ENCODE data around the gene HELZ2.

HELZ2 gene

DNA sequence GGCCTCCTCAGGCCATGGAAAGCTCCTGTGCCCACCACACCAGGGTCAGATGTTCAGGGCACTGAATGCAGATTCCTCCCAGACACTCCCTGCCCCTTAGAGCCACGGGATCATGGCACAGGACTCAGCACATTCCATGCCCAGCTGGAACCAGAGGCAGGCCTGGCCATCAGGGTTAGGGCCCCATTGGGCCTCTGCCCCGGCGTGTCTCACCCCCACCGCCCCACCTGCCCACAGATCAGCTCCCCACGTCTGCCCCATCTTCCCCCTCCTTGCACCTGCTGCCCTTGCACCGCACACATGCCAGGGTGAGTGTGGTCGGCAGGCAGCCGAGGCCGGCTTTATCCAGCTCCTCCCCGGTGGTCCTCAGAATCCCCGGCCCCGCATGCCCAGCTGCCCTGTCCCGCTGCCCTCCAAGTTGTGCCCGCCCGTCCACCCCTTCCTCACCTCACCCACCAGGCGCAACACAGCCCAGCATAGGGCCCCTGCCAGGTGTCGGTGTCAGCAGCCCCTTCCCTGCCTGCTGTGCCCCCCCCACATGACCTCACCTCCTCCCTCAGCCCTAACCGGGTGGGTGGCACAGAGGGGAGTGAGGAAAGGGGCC is 24.3 kb downstream of the HELZ2 start:
- DNase-seq (ENCODE audit: low spot score) = no peak

DNA sequence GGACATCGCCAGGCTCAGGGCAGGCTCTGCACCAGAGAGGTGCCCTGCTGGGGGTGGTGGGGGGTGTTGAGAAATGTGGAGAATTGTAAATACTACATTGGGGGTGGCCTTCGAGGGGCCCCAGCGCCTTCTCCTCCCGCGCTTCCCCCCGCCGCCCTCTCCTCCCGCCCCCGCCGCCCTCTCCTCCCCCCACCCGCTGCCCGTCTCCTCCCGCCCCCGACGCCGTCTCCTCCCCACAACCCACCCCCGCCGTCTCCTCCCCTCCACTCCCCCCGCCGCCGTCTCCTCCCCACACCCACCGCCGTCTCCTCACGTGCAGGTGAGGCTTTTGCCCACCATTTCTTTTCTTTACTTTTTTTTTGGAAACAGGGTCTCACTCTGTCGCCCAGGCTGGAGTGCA is 25.0 kb downstream of the HELZ2 start:
- DNase-seq (ENCODE audit: low spot score) = no peak

DNA sequence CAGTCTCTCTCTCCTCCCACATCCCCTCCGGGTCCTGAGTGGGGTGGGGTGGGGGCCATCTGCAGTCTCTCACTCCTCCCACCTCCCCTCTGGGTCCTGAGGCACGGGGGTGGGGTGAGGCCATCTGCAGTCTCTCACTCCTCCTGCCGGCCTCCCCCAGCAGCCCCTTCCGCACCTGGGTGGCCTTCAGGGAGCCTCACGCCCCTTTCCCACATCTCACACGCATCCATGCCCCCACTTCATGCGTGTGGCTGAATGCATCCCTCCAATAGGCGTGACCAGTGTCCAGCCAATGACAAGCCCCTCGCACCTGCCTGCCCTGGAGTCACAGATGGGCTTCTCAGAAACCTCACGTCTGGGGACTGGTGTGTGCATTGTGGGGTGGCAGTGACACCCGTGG is 25.5 kb downstream of the HELZ2 start:
- no peak for DNase-seq (ENCODE audit: low spot score)

DNA sequence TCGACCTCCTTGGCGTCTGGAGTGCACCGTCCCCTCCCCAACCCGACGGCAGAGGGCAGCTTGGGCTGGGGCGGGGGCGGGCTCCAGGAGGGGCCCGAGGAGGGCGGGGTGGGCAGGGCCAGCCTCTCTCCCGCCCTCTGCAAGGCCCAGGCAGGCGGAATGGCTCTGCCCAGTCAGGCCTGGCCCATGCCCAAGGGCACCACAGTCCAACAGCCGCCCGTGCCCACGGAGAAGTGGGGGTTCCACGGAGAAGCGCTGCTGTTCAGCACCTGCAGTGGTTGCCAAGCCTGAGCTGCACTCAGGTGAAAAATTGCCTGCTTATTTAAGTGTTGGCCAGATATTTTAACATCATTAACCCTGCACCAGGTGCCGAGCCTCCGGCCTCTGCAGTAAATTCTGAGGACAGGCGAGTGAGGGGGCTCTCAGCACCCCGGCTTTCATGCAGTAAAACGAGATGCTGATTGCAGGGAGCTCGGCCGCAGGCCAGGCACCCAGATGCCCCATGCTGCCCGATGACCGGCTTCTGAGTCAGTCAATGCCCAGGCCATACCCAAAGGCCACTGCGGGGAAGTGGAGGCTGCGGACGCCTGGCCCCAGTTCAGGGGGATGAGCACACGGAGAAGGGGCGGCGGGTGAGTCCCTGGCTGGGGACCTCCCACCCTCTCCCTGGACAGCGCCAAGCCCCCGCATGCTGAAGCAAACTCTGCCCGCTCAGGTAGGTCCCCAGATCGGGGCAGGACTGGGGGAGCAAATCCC is 26.1 kb downstream of the HELZ2 start, which contains the start of gene SRMS:
Gene SRMS (minus strand): TSS at position 25 of the 756 bp plus-strand sequence. CDS start 286 bp downstream, outside the sequence.
- peak; percentile 87 for DNase-seq (ENCODE audit: low spot score)

DNA sequence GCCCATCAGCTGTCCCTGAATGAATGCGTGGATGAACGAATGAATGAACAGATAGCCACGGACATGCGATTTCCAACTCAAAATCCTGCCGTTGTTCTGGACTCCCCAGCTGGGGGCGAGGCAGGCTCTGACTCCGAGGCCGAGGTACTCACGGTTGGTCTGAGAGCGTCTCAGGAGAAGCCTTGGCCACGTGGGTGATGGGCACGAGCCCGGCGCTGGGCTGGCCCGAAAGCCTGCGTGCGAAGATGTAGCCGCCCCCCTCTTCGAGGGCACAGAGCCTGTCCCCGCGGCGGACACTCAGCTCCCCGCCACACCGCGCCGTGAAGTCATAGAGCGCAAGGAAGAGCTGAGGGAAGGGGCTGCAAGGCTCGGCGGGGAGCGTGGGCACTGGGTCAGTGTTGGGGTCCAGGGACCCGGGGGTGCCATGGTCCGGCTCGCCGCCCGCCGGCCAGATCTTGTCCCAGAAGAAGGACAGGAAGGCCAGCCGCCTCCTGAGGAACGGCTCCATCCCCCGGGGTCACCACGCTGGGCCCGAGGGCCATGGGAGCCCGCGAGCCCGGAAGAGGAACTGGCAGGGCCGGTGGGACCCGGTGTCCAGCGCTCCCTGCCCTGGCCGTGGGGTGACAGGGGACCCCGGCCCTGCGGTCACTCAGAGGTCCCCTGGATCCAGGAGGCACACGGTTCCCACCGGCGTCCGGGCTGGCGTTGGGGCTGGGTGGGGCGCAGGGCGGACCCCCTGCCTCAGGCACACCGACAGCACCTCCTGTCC is 26.9 kb downstream of the HELZ2 start:
- peak; percentile 58 for DNase-seq (ENCODE audit: low spot score)

DNA sequence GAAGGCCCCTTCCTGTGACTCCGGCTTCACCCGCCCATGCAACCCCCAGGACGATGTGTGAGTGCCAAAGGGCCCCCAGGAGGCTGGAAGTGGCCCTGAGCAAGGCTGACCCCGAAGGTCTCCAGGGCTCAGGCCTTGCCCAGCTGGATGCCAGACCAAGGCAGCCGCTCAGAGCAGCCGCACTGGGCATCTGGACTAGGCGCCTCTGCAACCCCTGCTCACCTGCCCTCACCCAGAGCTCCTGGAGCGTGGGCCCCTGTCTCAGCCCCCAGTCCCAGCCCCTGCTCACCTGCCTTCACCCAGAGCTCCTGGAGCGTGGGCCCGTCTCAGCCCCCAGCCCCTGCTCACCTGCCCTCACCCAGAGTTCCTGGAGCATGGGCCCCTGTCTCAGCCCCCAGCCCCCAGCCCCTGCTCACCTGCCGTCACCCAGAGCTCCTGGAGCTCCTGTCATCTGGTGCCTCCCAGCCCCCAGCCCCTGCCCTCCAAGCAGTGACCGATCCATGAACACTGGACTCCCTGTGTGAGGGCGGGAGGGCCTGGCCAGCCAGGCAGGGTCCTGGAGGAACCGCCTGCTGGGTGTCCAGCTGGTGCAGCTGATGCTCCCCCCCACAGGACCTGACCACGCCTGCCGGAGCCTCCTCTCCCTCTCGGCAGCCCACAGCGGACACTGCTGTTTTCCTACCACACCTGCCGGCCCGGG is 27.6 kb downstream of the HELZ2 start:
- DNase-seq (ENCODE audit: low spot score) = no peak

DNA sequence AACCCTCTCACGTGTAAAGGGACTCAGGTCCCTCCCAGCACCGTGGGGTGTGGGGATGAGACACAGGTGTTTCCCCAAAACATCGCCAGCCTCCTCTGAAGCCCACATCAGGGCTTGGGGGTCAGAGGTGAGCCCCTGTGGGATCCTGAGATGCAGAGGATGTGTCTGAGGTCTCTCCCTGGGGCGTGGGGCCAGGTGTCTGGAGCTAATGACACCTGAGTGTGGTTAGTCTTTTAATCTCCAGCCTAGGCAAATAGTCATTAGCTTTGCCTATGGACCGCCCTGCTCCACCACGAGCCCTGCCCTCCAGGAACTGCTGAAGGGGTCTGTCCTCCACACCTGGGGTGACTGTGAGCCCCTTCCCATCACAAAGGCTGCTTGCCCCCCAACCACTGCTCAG is 28.2 kb downstream of the HELZ2 start:
- no peak for DNase-seq (ENCODE audit: low spot score)

DNA sequence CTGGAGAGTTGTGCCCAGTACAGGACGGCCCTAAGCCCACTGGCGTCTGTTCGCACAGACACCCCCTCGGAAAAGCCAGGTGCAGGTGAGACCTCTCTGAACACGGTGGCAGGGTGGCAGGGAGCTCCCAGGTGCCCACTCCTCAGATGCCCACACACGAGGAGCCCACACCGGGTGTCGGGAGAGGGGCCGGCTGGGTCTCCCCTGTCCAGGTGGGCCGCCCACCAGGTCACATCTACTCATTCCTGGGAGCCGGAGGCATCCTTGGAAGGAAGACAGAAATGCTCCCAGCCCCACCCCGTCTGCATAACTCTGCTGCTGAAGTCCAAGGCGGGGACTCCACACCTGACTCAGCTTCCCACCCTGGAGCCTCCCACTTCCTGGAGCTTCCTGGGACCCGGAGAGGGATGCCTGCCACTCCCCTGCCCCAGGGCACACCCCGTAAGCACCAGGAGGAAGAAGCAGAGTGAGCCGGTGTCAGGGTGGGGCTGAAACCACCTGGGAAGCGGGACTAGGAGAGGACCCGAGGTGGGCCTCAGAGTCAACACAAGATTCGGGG is 29.0 kb downstream of the HELZ2 start:
- DNase-seq (ENCODE audit: low spot score) = no peak

DNA sequence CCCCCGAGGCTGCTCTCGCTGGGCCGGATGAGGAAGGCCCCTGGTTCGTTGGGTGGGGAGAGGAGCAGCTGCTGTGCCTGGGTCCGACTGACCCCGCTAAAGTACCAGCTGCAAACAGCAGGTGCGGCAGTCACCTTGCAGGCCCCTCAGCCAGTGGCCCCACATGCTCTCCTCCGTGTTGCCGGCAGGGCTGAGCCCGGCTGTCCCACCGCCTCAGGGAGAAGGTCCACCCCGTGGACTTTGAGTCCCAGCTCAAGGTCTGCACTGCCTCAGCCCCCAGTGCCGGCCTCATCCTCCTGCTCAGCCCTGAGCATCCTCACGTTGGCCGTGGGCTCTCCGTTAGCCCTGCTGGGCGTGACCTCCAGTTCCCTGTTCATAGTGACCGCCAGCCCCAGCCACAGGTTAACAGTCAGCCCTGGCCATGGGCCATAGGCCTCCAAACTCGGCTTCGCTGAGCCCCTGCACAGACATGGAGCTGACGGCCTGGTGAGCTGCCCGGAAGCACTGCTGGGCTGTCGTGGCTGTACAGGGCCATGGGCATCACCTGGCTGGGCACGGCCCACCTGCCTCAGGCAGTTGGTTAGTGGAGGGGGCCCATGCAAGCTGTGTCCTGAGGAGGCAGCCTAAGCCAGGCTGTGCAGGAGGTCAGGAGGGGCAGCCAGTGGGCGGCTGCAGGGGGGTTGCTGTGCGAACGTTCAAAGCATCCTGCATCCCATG is 29.6 kb downstream of the HELZ2 start:
- no peak for DNase-seq (ENCODE audit: low spot score)

DNA sequence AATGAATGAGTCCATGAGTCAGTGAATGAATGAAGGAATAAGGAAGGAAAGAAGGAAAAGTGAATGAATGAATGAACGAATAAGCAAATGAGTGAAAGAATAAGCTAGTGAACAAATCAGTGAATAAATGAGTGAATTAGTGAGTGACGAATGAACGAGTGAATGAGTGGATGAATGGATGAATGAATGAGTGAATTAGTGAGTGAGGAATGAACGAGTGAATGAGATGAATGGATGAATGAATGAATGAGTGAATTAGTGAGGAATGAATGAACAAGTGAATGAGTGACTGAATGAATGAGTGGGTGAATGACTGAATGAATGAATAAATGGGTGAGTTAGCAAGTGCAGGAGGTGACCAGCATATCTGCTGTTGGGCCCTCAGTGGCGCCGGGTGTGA is 30.3 kb downstream of the HELZ2 start:
- no peak for DNase-seq (ENCODE audit: low spot score)

DNA sequence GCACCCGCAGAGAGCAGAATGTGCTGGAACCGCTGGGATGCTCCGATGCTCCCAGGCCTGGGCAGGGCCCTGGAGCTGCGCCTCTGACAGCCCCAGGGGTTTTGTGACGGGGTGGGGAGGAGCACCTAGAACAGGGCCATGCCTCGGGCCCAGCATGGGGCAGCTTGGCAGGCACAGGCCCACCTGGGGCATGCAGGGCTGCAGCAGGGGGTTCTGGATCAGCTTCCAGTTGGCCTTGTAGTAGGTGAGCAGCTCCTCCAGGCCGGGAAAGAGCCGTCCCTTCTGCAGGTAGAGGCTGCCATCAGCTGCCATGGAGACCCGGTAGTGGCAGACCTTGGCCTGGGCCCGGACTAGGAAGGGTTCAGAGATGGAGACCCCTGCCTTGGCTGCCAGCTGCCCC is 30.9 kb downstream of the HELZ2 start:
- no peak for DNase-seq (ENCODE audit: low spot score)

DNA sequence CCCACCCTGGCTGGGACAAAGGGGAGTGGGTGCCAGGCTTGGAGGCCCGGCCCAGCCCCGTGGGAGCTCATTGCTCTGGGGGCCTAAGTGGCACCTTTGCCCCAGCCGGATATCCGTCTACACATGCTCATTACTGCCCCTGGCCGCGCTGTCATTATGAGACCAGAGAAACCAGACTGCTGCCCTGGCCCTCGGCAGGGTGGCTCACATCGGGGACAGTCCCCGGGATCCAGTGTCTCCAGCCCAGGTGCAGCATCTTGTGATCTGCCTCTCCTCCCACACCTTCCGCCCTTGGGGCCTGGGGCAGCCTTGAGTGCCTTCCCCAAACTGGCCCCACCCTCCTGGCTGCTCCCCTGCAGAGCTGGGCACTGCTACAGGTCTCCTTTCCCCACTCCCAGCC is 31.3 kb downstream of the HELZ2 start:
- DNase-seq (ENCODE audit: low spot score) = no peak

DNA sequence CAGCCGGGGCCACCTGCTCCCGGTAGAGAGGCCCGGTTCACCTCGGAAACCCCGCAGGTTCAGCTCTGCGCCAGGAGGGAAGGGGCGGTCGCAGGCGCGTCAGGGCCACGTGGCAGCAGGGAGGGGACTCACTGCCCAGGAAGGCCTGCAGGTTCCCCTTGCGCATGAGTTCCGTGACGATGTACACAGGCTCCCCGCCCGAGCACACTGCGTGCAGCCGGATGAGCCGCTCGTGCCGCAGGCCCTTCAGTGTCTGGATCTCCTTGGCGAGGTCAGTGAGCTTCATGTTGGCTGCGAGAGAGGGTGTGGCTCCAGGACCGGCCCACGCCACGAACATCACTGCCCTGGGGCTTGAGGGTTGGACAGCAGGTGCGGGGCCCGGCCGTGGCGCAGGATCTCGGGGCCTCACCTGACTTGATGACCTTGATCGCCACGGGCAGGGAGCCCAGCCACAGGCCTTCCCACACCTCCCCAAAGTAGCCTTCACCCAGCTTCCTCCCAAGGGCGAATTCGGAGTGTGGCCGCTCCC is 31.9 kb downstream of the HELZ2 start:
- no peak for DNase-seq (ENCODE audit: low spot score)

DNA sequence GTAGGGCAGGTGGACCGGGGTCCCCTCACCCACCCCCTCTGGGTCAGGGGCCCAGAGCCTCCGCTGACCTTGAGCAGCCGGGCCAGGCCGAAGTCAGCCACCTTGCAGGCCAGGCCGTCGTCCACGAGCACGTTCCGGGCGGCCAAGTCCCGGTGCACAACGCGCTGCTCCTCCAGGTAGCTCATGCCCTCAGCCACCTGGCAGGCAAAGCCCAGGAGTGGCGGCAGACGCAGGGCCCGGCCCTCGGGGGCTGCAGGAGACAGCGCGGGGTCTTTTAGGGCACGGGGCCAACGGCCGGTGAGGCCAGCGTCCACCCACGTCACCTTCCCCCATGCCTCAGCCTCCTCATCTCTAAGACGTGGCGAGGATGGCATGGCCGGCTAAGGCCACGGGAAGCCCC is 32.7 kb downstream of the HELZ2 start:
- no peak for DNase-seq (ENCODE audit: low spot score)

DNA sequence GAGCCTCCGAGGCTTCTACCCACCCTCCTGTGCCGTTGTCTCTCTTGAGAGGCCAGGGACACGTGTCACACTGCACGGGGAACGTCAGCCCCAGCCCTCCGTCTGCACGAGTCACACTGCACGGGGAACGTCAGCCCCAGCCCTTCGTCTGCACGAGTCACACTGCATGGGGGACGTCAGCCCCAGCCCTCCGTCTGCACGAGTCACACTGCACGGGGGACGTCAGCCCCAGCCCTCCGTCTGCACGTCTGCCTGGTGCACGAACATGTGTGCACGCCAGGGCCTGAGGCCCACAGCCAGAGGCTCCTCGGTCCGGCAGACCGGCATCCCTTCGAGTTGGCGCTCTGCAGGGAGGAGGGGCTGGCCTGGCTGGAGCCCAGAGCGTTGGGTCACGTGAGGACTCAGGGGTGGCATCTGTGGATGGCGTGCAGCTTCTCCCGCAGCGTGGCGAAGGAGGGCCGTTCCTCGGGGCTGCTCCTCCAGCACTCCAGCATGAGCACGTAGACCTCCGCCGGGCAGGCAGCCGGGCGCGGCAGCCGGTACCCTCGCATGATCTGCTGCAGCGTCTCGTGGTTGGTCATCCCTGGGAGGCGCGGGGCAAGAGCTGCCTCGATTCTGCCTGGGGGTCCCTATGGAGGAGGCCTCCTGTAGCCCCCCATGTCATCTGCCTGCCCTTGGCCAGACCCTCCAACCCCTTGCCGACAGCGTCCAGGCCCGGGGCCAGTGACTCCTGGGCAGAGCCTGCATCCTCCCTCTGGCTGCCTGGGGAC is 33.4 kb downstream of the HELZ2 start:
- DNase-seq (ENCODE audit: low spot score) = no peak

DNA sequence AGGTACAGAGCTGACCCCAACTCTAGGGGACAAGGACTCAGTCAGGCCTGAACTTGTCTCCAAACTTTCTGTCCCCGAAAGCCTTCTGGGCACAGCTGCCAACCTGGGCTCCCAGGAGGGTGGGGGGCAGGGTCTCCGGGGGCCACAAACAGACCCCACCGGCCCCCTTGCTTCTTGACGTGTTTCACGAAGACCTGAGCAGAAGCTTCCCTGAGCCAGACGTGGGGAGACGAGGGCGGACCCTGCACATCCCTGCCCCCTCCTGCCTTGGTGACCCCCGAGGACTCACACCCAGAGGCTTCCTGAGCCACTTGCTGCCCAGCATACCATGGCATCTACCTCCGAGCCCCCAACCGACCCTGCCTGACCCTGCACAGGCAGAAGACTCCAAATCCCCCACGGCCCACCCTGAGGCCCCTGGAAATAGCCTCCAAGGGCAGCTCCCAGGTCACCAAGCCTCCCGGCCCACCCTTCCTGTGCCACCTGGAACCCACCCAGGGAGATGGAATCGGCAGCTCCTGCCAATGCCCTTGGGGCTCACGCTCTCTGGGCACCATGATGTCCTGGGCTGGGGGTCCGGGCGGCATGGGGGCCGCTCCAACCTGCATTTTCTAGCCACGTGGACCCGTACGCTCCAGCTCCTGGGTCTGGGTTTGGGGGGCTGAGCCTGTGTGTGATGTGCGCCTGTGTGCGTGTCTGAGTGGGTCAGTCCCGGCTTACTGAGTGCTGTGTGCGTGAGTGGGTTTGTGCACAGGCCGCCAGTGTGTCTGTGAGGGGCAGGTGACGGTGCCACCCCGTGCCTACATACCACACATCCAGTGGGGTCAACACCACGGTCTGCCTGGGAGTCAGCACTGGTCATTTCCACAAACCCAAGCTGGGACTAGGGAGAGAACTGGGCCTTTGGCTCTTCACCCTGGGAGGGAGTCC is 34.3 kb downstream of the HELZ2 start:
- no peak for DNase-seq (ENCODE audit: low spot score)

DNA sequence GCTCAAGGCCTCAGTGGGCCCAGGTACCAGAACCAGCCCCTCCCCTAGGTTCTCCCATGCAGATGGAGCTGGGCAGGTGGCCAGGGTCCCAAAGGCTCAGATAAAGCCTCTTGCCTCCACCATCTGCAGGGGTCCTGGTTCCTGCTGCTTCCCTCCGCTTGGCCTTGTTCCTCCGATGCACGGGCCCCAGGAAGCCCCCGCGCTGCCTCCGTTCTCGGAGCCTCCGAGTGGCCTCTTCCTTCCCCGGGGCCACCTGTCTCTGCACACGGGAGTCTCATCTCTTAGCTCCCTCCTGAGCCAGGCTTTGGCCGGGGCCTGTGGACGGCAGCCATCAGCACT is 35.0 kb downstream of the HELZ2 start:
- DNase-seq (ENCODE audit: low spot score) = no peak

DNA sequence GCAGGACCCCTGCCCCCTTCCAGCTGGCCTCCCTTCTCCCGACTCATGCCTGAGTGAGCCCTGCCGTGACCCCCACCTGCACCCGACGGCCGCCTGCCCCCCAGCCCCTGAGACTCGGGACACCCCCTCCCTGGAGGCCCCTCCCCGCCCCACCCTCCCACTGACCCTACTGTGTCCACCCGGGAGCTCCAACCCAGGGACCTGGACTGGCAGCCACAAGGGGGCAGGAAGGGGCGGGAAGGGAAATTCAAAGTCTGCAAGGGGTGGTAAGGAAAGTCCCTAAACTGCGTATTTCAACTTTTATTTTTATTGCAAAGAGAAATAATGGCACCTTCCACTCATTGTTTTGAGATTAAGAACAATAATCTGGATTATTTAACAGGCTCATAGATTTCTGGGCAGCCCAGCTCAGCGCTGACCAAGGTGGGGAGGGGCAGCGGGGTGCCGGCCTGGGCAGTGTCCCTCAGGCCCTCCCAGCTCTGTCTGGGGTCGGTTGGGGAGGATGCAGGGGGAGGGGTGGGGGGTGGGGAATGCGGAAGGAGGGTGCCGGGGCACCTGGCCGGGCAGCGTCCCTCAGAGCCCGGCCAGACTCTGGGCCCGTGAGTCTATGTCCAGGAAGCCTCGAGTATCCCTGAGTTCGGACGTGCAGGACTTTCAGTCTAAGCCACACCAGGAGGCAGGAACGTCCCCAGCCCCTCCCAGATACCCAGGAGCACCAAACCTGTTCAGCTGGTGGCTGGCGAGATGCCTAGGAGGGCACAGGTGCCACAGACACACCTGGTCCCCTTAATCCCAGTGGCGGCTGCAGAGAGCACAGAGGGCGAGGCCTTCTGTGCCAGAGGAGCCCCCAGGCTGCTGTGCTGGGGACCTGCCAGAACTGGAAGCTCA is 35.6 kb downstream of the HELZ2 start:
- peak; percentile 54 for DNase-seq (ENCODE audit: low spot score)
